PC-3 (cell line): ENCODE data around the gene SYP.

Experiments
- EZH2 ChIP-seq: fragments of 300-600 bp; sonication (generic); IDR thresholded peaks from one replicate; pipeline ENCODE4 v1.6.1; 2017; ENCODE audit warnings: antibody characterized with exemption, mild to moderate bottlenecking, low read length; ENCODE audit not compliant: unreplicated experiment
- TF ChIP-seq, protein P1 (sequence below): fragments of 300-600 bp; sonication (generic); conservative IDR thresholded peaks from 2 replicates; pipeline ENCODE4 v1.5.1; 2017; ENCODE audit warnings: antibody characterized with exemption, low read depth, mild to moderate bottlenecking, low read length

DNA sequence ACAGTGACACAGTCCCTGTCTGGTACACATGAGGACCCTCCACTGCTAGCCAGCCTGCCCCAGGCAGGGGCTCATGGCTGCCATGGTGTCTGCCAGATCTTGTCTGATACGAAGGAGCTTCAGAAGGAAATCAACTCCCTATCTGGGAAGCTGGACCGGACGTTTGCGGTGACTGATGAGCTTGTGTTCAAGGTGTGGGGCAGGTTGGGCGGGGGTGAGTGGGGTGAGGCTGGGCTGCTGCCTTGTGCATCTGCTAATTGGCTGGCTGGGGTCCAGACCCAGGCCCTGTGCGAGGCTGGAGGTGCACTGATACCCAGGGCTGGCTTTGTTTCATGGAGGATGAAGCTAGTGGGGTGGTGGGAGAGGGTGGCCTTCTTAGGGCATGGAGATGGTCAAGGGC is 49.1 kb upstream of the SYP start:
- TF ChIP-seq, protein P1, sequence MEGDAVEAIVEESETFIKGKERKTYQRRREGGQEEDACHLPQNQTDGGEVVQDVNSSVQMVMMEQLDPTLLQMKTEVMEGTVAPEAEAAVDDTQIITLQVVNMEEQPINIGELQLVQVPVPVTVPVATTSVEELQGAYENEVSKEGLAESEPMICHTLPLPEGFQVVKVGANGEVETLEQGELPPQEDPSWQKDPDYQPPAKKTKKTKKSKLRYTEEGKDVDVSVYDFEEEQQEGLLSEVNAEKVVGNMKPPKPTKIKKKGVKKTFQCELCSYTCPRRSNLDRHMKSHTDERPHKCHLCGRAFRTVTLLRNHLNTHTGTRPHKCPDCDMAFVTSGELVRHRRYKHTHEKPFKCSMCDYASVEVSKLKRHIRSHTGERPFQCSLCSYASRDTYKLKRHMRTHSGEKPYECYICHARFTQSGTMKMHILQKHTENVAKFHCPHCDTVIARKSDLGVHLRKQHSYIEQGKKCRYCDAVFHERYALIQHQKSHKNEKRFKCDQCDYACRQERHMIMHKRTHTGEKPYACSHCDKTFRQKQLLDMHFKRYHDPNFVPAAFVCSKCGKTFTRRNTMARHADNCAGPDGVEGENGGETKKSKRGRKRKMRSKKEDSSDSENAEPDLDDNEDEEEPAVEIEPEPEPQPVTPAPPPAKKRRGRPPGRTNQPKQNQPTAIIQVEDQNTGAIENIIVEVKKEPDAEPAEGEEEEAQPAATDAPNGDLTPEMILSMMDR: no peak
- no peak for TF ChIP-seq EZH2
